GM21381 (cell line): ENCODE data around the gene TAF15.
A peak's percentile ranks its signal among the peaks of the same experiment; 100 is the strongest.

Source experiments
- ATAC-seq: cut with Tn5 transposase; IDR thresholded peaks from one replicate; pipeline ENCODE4 v1.9.1; 2021; ENCODE audit warnings: mild to moderate bottlenecking, moderate library complexity; ENCODE audit not compliant: unreplicated experiment

Gene TAF15

GRCh38 chr17:35895636-35896587 is 86.6 kb downstream of the TAF15 start:
- ATAC-seq = peak; percentile 60
